Suppressor macrophage treated with lipopolysaccharide for 4 hours (primary cell): ENCODE results near the gene GH2.
"Not testable (repeated sequence)": the region's sequence is repeated elsewhere in the genome, so short reads cannot be mapped to it uniquely, and the experiment has no call there.

Source experiments
- DNase-seq: peaks from one replicate; pipeline ENCODE4 v3.0.0-alpha.2; 2020

The GH2 gene

GRCh38 chr17:63910096-63910495 lies 28.4 kb upstream of the GH2 start:
- DNase-seq: no peak

DNA sequence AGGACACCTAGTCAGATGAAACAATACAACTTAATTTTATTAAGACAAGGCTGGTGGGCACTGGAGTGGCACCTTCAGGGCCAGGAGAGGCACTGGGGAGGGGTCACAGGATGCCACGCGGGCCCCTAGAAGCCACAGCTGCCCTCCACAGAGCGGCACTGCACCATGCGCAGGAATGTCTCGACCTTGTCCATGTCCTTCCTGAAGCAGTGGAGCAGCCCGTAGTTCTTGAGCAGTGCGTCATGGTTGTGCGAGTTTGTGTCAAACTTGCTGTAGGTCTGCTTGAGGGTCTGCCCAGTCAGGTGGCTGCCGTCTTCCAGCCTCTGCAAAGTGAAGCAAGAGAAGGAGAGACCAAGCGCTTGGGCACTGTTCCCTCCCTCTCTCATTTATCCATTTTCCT lies 27.8 kb upstream of the GH2 start:
- not testable (repeated sequence) for DNase-seq

DNA sequence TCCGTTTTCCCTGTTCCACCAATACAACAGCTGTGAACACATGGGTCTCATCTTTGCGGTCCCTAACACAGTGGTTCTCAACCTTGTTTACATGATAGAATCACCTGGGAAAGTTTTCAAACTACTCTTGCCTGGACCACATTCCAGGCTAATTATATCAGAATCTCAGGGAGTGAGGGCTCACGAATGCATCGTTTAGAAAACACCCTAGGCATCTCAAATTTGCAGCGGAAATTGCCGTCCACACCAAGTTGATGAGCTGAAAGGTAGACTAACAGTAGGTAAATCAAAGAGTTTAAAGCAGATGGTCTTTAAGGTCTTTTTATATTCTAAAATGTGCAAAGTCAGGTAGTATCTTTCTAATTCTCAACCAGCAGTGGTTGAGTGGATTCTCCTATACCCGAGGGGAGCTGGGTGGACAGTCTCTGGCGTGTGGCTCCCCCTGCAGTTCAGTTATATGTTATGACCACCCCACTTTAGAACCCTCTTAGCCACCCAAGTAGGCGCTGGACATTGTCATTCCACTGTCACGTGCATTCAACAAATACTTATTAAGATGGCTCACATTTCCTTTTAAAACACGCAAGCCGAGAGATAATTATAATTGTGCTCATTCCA lies 25.5 kb upstream of the GH2 start:
- peak; percentile 19 for DNase-seq

DNA sequence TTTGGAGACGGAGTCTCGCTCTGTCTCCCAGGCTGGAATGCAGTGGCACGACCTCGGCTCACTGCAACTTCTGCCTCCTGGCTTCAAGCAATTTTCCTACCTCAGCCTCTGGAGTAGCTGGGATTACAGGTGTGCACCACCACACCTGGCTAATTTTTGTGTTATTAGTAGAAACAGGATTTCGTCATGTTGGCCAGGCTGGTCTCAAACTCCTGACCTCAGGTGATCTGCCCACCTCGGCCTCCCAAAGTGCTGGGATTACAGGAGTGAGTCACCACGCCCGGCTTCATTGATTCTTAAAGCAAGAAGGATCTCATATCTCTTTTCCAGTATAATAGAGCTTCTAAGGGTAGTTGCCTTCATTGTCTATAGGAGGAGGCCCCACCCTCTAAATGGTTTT lies 23.1 kb upstream of the GH2 start:
- not testable (repeated sequence) for DNase-seq

- DNase-seq: peak; percentile 19
These were observed 22.1 kb upstream of the GH2 start for GRCh38 chr17:63903787-63904201.

DNA sequence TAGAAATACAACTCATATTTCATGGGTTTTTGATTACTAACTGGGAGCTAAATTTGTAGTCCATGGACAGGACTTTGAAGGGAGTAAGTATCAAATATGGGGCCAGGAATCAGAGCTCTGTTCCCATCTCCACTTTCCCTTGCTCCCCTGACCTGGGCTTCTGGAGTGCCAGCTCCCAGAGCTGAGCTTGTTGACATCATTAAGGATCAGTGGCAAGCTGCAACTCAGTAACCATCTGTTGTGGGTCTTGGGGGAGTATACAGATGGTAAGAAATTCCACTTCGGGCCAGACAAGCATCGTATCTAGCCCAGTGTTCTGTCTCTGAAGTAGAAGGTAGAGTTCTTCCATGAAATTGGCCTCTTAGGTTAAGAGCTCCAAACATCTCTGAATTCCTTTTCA lies 20.2 kb upstream of the GH2 start:
- DNase-seq: not testable (repeated sequence)

- not testable (repeated sequence) for DNase-seq
These were observed 17.4 kb upstream of the GH2 start for GRCh38 chr17:63898899-63899798.

DNA sequence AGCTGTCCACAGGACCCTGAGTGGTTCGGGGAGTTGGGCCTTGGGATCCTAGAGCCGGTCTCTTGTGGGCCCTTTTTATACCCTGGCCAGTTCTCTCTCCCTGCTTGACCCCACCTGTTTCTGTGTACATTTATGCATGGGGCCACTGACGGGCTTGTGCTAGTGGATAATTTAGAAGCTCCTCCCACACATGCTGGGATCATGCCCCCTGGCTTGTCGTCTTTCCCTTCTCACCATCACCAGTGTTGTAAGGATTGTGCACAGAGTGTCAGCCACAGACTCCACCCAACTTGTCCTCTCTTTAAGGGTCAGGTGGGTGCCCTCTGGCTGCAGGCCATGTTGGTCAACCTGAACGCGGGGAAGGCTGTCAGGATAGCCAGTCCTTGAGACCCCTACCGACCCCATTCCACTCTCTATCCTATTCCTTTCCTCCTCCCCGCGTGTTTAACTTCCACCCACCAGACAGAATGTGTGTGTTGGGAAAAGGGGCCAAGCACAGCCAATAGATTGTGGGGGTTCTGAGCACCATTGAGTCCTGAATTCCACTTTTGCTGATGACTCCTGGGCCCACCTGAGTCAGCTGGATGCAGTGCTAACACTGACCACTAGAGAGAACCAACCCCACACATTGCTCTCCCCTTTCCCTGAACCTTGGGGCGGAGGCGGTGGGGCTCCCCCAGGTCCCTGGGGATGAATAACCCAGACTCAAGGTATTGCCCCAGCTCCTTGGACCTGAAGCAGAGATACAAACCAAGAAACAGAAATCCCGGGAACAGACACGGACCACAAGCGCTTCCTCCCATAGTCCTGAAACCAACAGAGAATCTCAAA lies 15.0 kb upstream of the GH2 start, which contains the start of gene CSH1:
Gene CSH1, minus strand, starts transcription at position 51 of the 831 bp plus-strand sequence. CDS start 63 bp downstream, outside the sequence.
- not testable (repeated sequence) for DNase-seq

DNA sequence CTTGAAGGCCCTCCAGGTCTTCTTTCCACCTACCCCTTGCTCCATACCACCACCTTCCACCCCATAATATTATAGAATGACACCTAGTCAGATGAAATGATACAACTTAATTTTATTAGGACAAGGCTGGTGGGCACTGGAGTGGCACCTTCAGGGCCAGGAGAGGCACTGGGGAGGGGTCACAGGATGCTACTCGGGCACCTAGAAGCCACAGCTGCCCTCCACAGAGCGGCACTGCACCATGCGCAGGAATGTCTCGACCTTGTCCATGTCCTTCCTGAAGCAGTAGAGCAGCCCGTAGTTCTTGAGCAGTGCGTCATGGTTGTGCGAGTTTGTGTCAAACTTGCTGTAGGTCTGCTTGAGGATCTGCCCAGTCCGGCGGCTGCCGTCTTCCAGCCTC lies 13.1 kb upstream of the GH2 start:
- DNase-seq: not testable (repeated sequence)

- DNase-seq: not testable (repeated sequence)
These were observed 12.3 kb upstream of the GH2 start for GRCh38 chr17:63894021-63894420.

DNA sequence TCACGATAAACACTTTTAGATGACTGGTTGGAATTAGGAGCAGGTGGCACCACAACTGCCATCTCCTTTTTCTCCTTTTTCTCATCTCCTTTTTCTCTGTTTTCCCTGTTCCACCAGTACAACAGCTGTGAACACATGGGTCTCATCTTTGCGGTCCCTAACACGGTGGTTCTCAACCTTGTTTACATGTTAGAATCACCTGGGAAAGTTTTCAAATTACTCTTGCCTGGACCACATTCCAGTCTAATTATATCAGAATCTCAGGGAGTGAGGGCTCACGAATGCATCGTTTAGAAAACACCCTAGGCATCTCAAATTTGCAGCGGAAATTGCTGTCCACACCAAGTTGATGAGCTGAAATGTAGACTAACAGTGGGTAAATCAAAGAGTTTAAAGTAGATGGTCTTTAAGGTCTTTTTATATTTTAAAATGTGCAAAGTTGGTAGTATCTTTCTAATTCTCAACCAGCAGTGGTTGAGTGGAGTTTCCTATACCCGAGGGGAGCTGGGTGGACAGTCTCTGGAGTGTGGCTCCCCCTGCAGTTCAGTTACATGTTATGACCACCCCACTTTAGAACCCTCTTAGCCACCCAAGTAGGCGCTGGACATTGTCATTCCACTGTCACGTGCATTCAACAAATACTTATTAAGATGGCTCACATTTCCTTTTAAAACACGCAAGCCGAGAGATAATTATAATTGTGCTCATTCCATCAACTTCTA lies 10.7 kb upstream of the GH2 start:
- DNase-seq: not testable (repeated sequence)

DNA sequence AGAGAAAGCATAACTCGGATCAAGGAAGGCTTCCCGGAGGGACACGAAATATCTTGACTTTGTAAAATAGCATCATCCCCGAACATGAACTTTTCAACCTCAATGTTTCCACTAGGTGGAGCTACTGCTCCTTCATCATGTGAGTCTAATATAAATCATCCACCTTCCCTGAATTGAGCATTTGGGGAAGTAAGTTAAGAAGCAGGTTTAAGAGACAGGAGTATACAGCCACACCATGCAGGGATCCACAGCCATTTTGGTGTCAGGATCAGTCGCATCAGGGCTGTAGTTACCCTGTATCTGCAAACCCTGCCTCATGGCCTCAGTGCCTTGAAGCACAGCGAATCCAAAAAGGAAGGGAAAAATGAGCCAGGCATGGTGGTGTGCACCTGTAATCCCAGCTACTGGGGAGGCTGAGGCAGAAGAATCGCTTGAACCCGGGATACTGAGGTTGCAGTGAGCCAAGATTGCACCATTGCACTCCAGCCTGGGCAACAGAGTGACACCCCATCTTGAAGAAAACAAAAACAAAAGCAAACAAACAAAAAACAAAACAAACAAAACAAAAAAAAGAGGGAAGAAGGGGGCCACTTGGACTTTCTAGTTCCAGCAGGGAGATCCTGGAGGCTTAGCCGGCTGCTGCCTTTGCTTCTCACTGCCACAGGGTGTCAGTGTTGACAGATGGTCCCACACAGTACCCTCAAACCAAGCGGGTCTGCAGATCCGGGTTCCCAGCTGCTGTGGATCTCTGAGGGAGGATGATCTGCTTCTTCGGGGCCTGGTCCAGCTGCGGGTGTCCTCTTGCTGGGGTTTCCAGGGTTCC lies 7.5 kb upstream of the GH2 start:
- peak; percentile 39 for DNase-seq

GRCh38 chr17:63885119-63885518 lies 3.4 kb upstream of the GH2 start:
- not testable (repeated sequence) for DNase-seq

DNA sequence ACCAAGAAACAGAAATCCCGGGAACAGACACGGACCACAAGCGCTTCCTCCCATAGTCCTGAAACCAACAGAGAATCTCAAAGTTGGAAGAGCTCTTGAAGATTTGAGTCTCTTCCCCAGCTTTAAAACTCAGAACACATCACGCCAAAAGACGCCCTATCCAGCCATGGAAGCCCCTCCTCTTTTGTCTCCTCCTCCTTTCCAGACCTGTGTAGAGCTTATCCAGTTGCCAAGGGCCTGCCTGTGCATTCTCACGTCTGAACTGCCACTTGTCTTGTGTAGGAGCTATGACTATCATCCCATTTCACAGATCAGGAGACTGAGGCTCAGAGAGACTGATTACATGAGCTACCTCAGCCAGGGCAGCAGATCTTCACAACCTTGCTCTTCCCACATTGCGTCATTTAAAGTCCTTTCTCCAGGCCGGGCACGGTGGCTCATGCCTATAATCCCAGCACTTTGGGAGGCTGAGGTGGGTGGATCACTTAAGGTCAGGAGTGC lies 932 bp upstream of the GH2 start:
- DNase-seq: not testable (repeated sequence)

DNA sequence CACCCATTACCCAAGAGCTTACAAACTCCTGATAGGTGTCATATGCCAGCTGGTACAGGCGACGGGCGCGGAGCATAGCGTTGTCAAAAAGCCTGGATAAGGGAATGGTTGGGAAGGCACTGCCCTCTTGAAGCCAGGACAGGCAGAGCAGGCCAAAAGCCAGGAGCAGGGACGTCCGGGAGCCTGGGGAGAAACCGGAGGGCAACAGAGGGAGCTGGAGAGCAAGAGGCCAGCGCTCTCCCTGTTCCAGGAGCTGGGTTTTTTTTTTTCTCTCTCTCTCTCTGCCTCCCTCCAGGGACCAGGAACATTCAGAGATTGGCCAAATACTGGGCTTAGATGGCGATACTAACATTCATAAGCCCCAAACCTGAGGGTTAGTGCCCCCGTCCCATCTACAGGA lies 407 bp downstream of the GH2 start:
- not testable (repeated sequence) for DNase-seq

GRCh38 chr17:63880706-63881105 lies 1.0 kb downstream of the GH2 start:
- no peak for DNase-seq

- not testable (repeated sequence) for DNase-seq
These were observed 3.3 kb downstream of the GH2 start for GRCh38 chr17:63878413-63878812.

DNA sequence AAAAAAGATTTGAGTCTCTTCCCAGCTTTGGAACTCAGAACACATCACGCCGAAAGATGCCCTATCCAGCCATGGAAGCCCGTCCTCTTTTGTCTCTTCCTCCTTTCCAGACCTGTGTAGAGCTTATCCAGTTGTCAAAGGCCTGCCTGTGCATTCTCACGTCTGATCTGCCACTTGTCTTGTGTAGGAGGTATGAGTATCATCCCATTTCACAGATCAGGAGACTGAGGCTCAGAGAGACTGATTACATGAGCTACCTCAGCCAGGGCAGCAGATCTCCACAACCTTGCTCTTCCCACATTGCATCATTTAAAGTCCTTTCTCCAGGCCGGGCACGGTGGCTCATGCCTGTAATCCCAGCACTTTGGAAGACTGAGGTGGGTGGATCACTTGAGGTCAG lies 7.1 kb downstream of the GH2 start:
- not testable (repeated sequence) for DNase-seq

GRCh38 chr17:63874061-63874626 lies 7.6 kb downstream of the GH2 start:
- not testable (repeated sequence) for DNase-seq

GRCh38 chr17:63873577-63873976 lies 8.2 kb downstream of the GH2 start, which contains the start of gene CSH2:
Gene CSH2 (minus strand): TSS chr17:63873677. CDS start chr17:63873614, 63 bp downstream.
- not testable (repeated sequence) for DNase-seq
